NB4 (cell line): ENCODE results near the gene CHD9NB.

Experiments used
- CTCF ChIP-seq: IDR thresholded peaks from one replicate; pipeline ENCODE4 v1.5.1; 2012; ENCODE audit warnings: low read depth, low read length
- POLR2A ChIP-seq: IDR thresholded peaks from 2 replicates; pipeline ENCODE4 v1.6.1; 2011; ENCODE audit warnings: mild to moderate bottlenecking; ENCODE audit not compliant: insufficient read length; ENCODE audit errors: extremely low read depth

- no peak for TF ChIP-seq CTCF
- TF ChIP-seq POLR2A: no peak
These were observed 27.8 kb upstream of the CHD9NB start for GRCh38 chr16:53080345-53081031.
